Right atrium auricular region (tissue), 2 donors: ENCODE data around the gene NR4A2. TPM values are rescaled to one million over a fixed set of nuclear protein-coding genes. Genes with fewer than 3 reads are reported as not detected.

Experiments
- DNase-seq: peaks from one replicate; pipeline ENCODE4 v3.0.0-alpha.2; 2019; ENCODE audit warnings: low spot score
- H3K27ac ChIP-seq, 2 donors: fragments of 200-600 bp; sonication (generic); 1 replicate in 1 of 2; 2 replicates in 1 of 2; pipeline ENCODE4 v1.5.1; 2016 to 2019
- H3K27me3 ChIP-seq, 2 donors: fragments of 200-600 bp; sonication (generic); one replicate each; pipeline versions ENCODE4 v1.5.1 to v1.6.0; 2017 to 2019
- H3K36me3 ChIP-seq: fragments of 200-600 bp; sonication (generic); one replicate; pipeline ENCODE4 v1.5.1; 2016
- H3K4me1 ChIP-seq, 2 donors: fragments of 200-600 bp; sonication (generic); one replicate each; pipeline versions ENCODE4 v1.5.1 to v1.6.0; 2017 to 2019
- H3K4me3 ChIP-seq, 2 donors: fragments of 200-600 bp; sonication (generic); 1 replicate in 1 of 2; 2 replicates in 1 of 2; pipeline ENCODE4 v1.5.1; 2017 to 2019; ENCODE audit warnings: mild to moderate bottlenecking in 1 of 2, moderate library complexity in 1 of 2
- H3K9me3 ChIP-seq, 2 donors: fragments of 200-600 bp; sonication (generic); one replicate each; pipeline ENCODE4 v1.5.1; 2019
- CTCF ChIP-seq, 2 donors: fragments of 200-600 bp; sonication (generic); IDR thresholded peaks; one replicate each; pipeline ENCODE4 v1.5.1; 2019; ENCODE audit warnings: antibody characterized with exemption in 2 of 2
- total RNA-seq, 2 donors: library from RNA; depleted of rRNA; stranded (reverse); fragments of >200 nt; gene quantifications; one replicate each; pipeline ENCODE4 v1.1.0, GENCODE V29; 2016

Gene NR4A2
- total RNA-seq, 2 donors from 2014 or later: 3.7 to 8.9 TPM

GRCh38 chr2:156363141-156363540 lies 30.6 kb upstream of the NR4A2 start:
- H3K27me3 ChIP-seq: no peaks in the 10 kb centered on the region
- H3K27ac ChIP-seq: no peak overlapping the region
- TF ChIP-seq CTCF (IDR thresholded peaks at IDR 0.05): no peak
- no peak overlapping the region for H3K4me3 ChIP-seq
- no peaks in the 10 kb centered on the region for H3K36me3 ChIP-seq
- H3K9me3 ChIP-seq: no peaks in the 10 kb centered on the region
- H3K4me1 ChIP-seq: no peaks in the 10 kb centered on the region
- DNase-seq: no peak

- H3K4me1 ChIP-seq: no peaks in the 10 kb centered on the region
- H3K4me3 ChIP-seq: no peak overlapping the region
- no peak for TF ChIP-seq CTCF (IDR thresholded peaks at IDR 0.05)
- no peaks in the 10 kb centered on the region for H3K36me3 ChIP-seq
- no peaks in the 10 kb centered on the region for H3K9me3 ChIP-seq
- DNase-seq: no peak
- no peaks in the 10 kb centered on the region for H3K27me3 ChIP-seq
- H3K27ac ChIP-seq: no peak overlapping the region
Measured at GRCh38 chr2:156356014-156356754, 23.7 kb upstream of the NR4A2 start.

GRCh38 chr2:156352911-156353310 lies 20.4 kb upstream of the NR4A2 start:
- no peak for TF ChIP-seq CTCF (IDR thresholded peaks at IDR 0.05)
- no peak for DNase-seq
- H3K4me1 ChIP-seq: no peaks in the 10 kb centered on the region
- no peaks in the 10 kb centered on the region for H3K36me3 ChIP-seq
- H3K27me3 ChIP-seq: no peaks in the 10 kb centered on the region
- no peak overlapping the region for H3K27ac ChIP-seq
- H3K4me3 ChIP-seq: no peak overlapping the region
- H3K9me3 ChIP-seq: no peaks in the 10 kb centered on the region

- Histone ChIP-seq H3K27me3 (no peaks in the 10 kb centered on the region), H3K4me3 (no peak overlapping the region), H3K4me1 (no peaks in the 10 kb centered on the region), H3K27ac (no peak overlapping the region), H3K9me3 (no peaks in the 10 kb centered on the region), H3K36me3 (no peaks in the 10 kb centered on the region)
- no peak for TF ChIP-seq CTCF (IDR thresholded peaks at IDR 0.05)
- no peak for DNase-seq
Measured at GRCh38 chr2:156350374-156351142, 18.0 kb upstream of the NR4A2 start.

GRCh38 chr2:156349605-156350004 lies 17.1 kb upstream of the NR4A2 start:
- no peaks in the 10 kb centered on the region for H3K4me1 ChIP-seq
- no peak overlapping the region for H3K27ac ChIP-seq
- H3K9me3 ChIP-seq: no peaks in the 10 kb centered on the region
- no peak for DNase-seq
- no peak overlapping the region for H3K4me3 ChIP-seq
- TF ChIP-seq CTCF (IDR thresholded peaks at IDR 0.05): no peak
- no peaks in the 10 kb centered on the region for H3K27me3 ChIP-seq
- H3K36me3 ChIP-seq: no peaks in the 10 kb centered on the region
